ENCODE measurements around the gene LCN1. TPM values are rescaled to one million over a fixed set of nuclear protein-coding genes. Genes with fewer than 3 reads are reported as not detected.
"Not testable (repeated sequence)": the region's sequence is repeated elsewhere in the genome, so short reads cannot be mapped to it uniquely, and the experiment has no call there.

LCN1 gene
- total RNA-seq, 2 experiments from 2014 or later: not detected

GRCh38 chr9:135502873-135503321 lies 18.3 kb upstream of the LCN1 start:
- ChIA-PET CTCF (interaction anchor here (0.5 to 0.6 kb wide), 2 partner anchors 15 to 53 kb away, joined by 3 read pairs; no protein-coding TSS in a partner anchor), POLR2A (no interaction called here)

GRCh38 chr9:135503371-135504261 lies 17.6 kb upstream of the LCN1 start:
- POLR2A ChIA-PET: no interaction called here
- CTCF ChIA-PET: interaction anchor here (0.5 to 0.6 kb wide), 2 partner anchors 15 to 53 kb away, joined by 3 read pairs; no protein-coding TSS in a partner anchor

GRCh38 chr9:135504262-135505243 lies 16.7 kb upstream of the LCN1 start:
- ChIA-PET CTCF (interaction anchor here (0.7 to 1.1 kb wide), 2 partner anchors 22 to 66 kb away, joined by 3 read pairs; no protein-coding TSS in a partner anchor), POLR2A (no interaction called here)

- CTCF ChIA-PET: interaction anchor here (0.7 to 1.1 kb wide), 2 partner anchors 23 to 67 kb away, joined by 3 read pairs; no protein-coding TSS in a partner anchor
- POLR2A ChIA-PET: interaction anchor here (0.6 kb wide), 1 partner anchor 38 kb away, joined by 5 read pairs; no protein-coding TSS in a partner anchor
These were observed 15.6 kb upstream of the LCN1 start for GRCh38 chr9:135505406-135506187.

- POLR2A ChIA-PET: no interaction called here
- CTCF ChIA-PET: no interaction called here
These were observed 14.7 kb upstream of the LCN1 start for GRCh38 chr9:135506327-135507103.

- POLR2A ChIA-PET: no interaction called here
- CTCF ChIA-PET: no interaction called here
These were observed 13.9 kb upstream of the LCN1 start for GRCh38 chr9:135507104-135508035.

- ChIA-PET POLR2A (no interaction called here), CTCF (no interaction called here)
These were observed 12.9 kb upstream of the LCN1 start for GRCh38 chr9:135508211-135508820.

- ChIA-PET POLR2A (no interaction called here), CTCF (no interaction called here)
These were observed 11.8 kb upstream of the LCN1 start for GRCh38 chr9:135509458-135509857.

- ChIA-PET POLR2A (no interaction called here), CTCF (no interaction called here)
These were observed 9.0 kb upstream of the LCN1 start for GRCh38 chr9:135512241-135512603.

- ChIA-PET CTCF (no interaction called here), POLR2A (no interaction called here)
These were observed 8.3 kb upstream of the LCN1 start for GRCh38 chr9:135512904-135513303.

GRCh38 chr9:135513351-135513846 lies 7.8 kb upstream of the LCN1 start:
- POLR2A ChIA-PET: no interaction called here
- CTCF ChIA-PET: no interaction called here

- POLR2A ChIA-PET, CTCF ChIA-PET: not testable (repeated sequence)
These were observed 7.3 kb upstream of the LCN1 start for GRCh38 chr9:135513906-135514305.

- POLR2A ChIA-PET: no interaction called here
- CTCF ChIA-PET: no interaction called here
These were observed 6.7 kb upstream of the LCN1 start for GRCh38 chr9:135514342-135515082.

- ChIA-PET CTCF (no interaction called here), POLR2A (no interaction called here)
These were observed 5.9 kb upstream of the LCN1 start for GRCh38 chr9:135515083-135515951.

- POLR2A ChIA-PET: no interaction called here
- CTCF ChIA-PET: no interaction called here
These were observed 4.9 kb upstream of the LCN1 start for GRCh38 chr9:135516132-135516860.
